C1 segment of cervical spinal cord (tissue), 14 donors: Measurements from ENCODE around the gene RIN1.

Experiments
- DNase-seq, 14 donors: peaks; one replicate each; lab custom pipeline; 2025; lab: John Stamatoyannopoulos, UW

RIN1 gene

GRCh38 chr11:66335531-66336233 lies 552 bp downstream of the RIN1 start:
- DNase-seq, result peak in 1 of 14 donors; percentile 47

GRCh38 chr11:66334605-66335442 lies 1.4 kb downstream of the RIN1 start:
- DNase-seq, result peak in 1 of 14 donors; percentile 53

- DNase-seq, result peak in 1 of 14 donors; percentile 53
Measured at GRCh38 chr11:66333896-66334604, 2.2 kb downstream of the RIN1 start.

GRCh38 chr11:66333220-66333877 lies 2.9 kb downstream of the RIN1 start:
- no peak for DNase-seq

GRCh38 chr11:66332371-66333219 lies 3.6 kb downstream of the RIN1 start:
- no peak for DNase-seq

GRCh38 chr11:66331542-66332370 lies 4.5 kb downstream of the RIN1 start:
- DNase-seq, result no peak

- DNase-seq, result no peak
Measured at GRCh38 chr11:66330931-66331330, 5.3 kb downstream of the RIN1 start.

- no peak for DNase-seq
Measured at GRCh38 chr11:66329165-66329673, 7.0 kb downstream of the RIN1 start.

- DNase-seq, result peak in 12 of 14 donors; percentile 11 to 70 (median 48)
Measured at GRCh38 chr11:66328302-66329144, 7.7 kb downstream of the RIN1 start.

GRCh38 chr11:66328031-66328301 lies 8.3 kb downstream of the RIN1 start:
- no peak for DNase-seq

- no peak for DNase-seq
Measured at GRCh38 chr11:66327171-66328030, 8.8 kb downstream of the RIN1 start.

GRCh38 chr11:66326261-66327111 lies 9.7 kb downstream of the RIN1 start:
- DNase-seq, result no peak

- DNase-seq, result no peak
Measured at GRCh38 chr11:66325263-66325671, 11.0 kb downstream of the RIN1 start.

GRCh38 chr11:66324664-66325063 lies 11.6 kb downstream of the RIN1 start:
- no peak for DNase-seq

- no peak for DNase-seq
Measured at GRCh38 chr11:66323684-66324083, 12.6 kb downstream of the RIN1 start.

GRCh38 chr11:66322732-66323427 lies 13.4 kb downstream of the RIN1 start:
- DNase-seq, result no peak
